Vagina (tissue), 2 donors: ENCODE measurements around the gene EXPH5.
A peak's percentile ranks its signal among the peaks of the same experiment; 100 is the strongest.

ENCODE experiments used
- POLR2AphosphoS5 ChIP-seq, 2 donors: sonication (generic); formaldehyde crosslinking; IDR thresholded peaks; one replicate each; pipeline ENCODE4 v1.9.0; 2017; ENCODE audit warnings: antibody characterized with exemption in 2 of 2, mild to moderate bottlenecking in 2 of 2, low read depth in 1 of 2; ENCODE audit not compliant: insufficient read depth in 1 of 2
- TF ChIP-seq, protein P1 (sequence below), 3 experiments: fragments of 450-650 bp in 2 of 3; fragments of 200-600 bp in 1 of 3; sonication (generic) in 1 of 3; IDR thresholded peaks; one replicate each; pipeline ENCODE4 v1.5.1; 2017 to 2019; ENCODE audit warnings: antibody characterized with exemption in 3 of 3, mild to moderate bottlenecking in 2 of 3, moderate library complexity in 2 of 3

- peak in 1 of 2 donors; percentile 31 for TF ChIP-seq POLR2AphosphoS5 (IDR thresholded peaks at IDR 0.05; ENCODE audit: insufficient read depth in 1 of 2, low read depth in 1 of 2)
- TF ChIP-seq, protein P1, sequence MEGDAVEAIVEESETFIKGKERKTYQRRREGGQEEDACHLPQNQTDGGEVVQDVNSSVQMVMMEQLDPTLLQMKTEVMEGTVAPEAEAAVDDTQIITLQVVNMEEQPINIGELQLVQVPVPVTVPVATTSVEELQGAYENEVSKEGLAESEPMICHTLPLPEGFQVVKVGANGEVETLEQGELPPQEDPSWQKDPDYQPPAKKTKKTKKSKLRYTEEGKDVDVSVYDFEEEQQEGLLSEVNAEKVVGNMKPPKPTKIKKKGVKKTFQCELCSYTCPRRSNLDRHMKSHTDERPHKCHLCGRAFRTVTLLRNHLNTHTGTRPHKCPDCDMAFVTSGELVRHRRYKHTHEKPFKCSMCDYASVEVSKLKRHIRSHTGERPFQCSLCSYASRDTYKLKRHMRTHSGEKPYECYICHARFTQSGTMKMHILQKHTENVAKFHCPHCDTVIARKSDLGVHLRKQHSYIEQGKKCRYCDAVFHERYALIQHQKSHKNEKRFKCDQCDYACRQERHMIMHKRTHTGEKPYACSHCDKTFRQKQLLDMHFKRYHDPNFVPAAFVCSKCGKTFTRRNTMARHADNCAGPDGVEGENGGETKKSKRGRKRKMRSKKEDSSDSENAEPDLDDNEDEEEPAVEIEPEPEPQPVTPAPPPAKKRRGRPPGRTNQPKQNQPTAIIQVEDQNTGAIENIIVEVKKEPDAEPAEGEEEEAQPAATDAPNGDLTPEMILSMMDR (IDR thresholded peaks at IDR 0.05) = no peak
These were observed 22.6 kb downstream of the EXPH5 start for GRCh38 chr11:108571001-108571400.
